NK-92 (cell line): ENCODE data around the gene TOMM22.
"Not testable (repeated sequence)": the region's sequence is repeated elsewhere in the genome, so short reads cannot be mapped to it uniquely, and the experiment has no call there.

Source experiments
- DNase-seq: peaks from one replicate; lab custom pipeline; 2025; ENCODE audit not compliant: unreplicated experiment; lab: John Stamatoyannopoulos, UW

TOMM22 gene

DNA sequence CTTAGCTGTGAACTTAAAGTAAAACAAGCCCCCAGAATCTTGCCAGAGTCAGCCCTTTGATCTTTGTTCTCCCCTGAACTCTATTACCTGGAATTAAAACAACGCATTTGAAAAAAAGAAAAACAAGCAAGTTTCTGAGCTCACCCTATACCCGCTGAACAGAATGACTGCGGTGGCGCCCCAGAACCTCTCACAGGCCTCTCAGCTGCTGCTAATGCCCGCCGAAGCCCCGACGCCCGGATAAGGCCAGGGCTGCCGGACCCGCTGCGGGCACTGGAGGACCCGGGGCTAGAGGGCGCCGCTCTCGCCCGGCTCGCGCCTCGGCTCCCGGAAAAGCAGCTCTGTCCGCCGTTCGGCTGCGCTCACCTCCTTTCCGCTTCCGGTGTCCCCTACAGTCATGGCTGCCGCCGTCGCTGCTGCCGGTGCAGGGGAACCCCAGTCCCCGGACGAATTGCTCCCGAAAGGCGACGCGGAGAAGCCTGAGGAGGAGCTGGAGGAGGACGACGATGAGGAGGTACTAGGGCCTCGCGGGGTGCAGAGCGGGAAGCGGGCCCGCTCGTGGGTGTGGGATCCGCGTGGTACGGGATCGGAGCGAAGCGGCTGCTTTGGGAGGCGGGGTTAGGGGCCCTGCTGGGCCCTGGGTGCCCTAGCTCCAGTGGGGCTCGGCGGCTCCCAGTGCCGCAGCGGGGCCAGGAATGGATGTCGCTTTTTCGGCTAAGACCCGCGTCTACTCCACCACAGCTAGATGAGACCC lies at the start of gene TOMM22:
Gene TOMM22, plus strand, starts transcription at position 376 of the 754 bp plus-strand sequence. Its CDS starts 22 bp downstream, at position 398.
- no peak for DNase-seq

GRCh38 chr22:38632528-38632927 lies 49.2 kb upstream of the TOMM22 start:
- DNase-seq = no peak

DNA sequence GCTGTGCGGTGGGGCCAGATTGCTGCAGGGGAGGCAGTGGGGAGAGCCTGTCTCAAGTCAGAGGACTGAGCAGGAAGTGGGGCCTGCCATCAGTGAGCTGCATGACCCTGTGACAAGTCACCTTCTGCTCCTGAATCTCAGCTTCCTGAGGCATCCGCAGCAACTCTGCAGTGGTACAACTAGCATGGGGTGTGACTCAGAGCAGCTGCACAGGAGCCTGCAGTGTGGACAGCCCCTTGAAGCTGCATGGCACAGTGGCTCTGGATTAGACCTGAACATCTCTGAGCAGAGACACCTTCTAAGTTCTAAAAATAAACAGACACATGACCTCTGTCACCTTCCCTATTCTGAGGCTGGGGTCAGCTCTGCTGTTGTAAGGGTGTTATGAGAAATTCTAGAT lies 43.5 kb upstream of the TOMM22 start:
- no peak for DNase-seq

- DNase-seq = no peak
Measured at GRCh38 chr22:38638728-38639127, 43.0 kb upstream of the TOMM22 start.

DNA sequence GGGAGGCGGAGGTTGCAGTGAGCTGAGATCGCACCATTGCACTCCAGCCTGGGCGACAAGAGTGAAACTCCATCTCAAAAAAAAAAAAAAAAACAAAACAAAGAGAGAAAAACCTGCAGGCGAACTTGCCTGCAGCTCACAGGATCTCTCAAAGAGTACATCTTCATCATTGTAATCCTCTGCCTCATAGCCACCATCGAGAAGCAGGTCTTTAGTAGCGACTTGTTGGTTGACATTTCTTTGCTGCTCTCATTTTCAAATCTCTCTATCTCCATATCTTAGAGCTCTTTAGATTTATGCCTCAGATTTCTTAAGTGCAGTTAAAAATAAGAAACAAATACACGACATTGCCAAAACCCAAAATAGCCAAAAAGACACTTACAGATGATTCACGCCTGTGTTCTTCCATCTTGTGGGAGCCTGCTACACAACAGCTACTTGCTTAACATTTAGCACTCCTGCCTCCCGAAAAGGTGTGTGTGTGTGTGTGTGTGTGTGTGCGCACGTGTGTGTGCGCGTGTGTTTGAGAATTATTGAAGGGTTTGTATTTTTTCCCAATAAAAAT lies 40.2 kb upstream of the TOMM22 start:
- DNase-seq = no peak

DNA sequence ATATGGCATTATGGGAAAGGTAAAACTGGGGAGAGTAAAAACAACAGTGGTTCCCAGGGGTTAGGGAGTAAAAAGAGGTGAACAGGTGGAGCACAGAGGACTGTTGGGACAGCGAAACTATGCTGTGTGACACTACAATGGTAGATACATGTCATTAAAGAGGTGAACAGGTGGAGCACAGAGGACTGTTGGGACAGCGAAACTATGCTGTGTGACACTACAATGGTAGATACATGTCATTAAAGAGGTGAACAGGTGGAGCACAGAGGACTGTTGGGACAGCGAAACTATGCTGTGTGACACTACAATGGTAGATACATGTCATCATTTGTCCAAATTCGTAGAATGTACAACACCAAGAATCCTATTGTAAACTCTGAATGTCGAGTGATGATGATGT lies 37.5 kb upstream of the TOMM22 start:
- DNase-seq = not testable (repeated sequence)

- DNase-seq = no peak
Measured at GRCh38 chr22:38645430-38645829, 36.3 kb upstream of the TOMM22 start.

GRCh38 chr22:38649841-38650522 lies 31.8 kb upstream of the TOMM22 start:
- no peak for DNase-seq

DNA sequence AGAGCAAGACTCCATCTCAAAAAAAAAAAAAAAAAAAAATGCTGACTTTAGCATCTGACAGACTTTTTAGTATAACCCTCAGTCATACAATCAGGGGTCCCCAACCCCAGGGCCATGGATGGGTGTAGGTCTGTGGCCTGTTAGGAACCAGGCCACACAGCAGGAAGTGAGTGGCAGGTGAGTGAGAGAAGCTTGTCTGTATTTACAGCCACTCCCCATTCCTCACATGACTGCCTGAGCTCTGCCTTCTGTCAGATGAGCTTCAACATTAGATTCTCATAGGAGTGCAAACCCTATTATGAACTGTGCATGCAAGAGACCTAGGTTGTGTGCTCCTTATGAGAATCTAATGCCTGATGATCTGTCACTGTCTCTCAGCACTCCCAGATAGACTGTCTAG lies 28.9 kb upstream of the TOMM22 start:
- DNase-seq = no peak

DNA sequence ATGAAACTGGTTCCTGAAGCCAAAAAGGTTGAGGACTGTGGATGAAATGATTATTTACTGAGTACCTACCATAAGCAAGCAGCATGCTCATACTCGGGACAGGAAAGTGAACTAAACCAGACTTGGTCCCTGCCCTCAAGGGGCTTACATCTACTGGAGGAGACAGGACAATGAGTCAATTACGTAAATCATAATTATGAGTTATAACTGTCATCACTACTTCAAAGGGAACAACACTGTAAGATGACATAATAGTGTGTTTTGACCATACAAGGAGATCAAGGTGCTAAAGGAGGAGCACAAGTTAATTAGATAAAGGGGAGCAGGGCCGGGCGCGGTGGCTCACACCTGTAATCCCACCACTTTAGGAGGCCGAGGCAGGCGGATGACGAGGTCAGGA lies 28.0 kb upstream of the TOMM22 start:
- DNase-seq = no peak

DNA sequence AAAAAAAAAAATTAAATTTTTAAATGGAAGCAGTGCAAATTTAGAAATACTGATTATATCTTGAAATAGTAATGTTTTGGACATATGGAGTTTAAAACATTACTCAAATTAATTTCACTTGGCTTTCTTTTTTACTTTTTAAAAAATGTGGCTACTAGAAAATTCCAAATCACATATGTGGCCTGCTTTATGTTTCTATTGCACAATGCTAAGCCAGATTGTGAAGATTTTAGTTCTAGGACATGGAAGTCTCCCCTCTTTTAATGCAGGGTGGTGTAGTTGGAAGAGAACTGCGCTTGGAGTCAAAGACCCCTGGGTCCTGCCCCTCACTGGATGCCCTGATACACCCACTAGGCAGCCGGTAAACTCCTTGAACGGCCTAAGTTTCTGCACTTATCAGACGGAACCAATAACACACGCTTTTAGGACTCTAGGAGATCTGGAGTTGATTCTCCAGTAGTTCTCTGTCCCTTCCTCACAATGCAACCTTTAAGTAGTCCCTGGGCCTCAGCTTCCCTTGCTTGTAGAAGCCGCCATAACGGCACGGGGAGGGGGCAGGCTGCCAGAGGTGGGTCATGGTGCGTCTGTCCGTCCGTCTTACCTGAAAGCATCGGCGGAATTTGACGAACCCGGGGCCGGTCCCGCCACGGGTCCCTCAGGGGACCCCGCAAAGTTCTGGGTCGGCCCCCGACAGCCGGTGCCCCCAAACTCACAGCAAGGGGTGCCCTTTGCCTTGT lies 26.1 kb upstream of the TOMM22 start:
- no peak for DNase-seq

DNA sequence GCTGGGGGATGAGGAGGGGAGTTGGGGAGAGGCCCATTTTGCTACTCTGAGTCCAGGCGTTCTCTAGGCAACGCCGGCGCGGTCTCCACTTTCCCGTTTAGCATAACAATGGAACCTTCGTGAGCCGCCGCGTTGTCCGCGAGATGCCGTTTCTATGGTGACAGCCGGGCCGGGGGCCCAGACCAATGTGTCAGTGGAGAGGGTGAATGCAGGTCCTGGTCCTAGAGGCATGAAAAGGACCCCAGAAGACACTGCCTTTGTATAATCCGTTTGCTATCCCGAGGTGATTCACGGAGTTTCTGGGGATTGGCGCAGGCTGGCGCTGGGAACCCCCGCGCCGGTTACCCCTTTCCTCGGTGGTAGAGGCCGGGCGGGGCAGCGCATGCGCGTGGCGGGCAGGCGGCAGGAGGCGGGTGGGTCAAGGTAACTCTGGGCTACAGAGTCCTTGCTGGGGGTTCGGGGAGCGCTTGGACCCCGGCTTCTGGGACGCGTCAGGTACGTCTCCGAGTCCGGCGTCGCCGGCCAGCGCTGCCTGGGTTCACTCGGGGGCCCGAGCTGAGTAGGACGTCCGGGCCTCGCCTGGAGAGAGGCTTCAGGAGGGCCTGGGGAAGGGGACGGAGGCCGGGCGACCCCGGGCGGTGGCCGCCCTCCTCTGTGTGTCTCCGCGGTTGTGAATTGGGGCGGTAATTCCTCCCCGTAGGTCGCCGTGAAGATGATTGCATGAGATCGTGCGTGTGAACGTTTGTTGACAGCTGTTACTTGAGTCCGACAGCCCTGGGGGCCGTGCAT lies 25.3 kb upstream of the TOMM22 start, which contains the start of the genes CBY1 and FAM227A:
Gene CBY1, plus strand, starts transcription at position 383 of the 789 bp plus-strand sequence. CDS start 11,417 bp downstream, outside the sequence.
Gene FAM227A, minus strand, starts transcription at position 137 of the 789 bp plus-strand sequence. CDS start 6,224 bp downstream, outside the sequence.
- DNase-seq = no peak

GRCh38 chr22:38657045-38657909 lies 24.5 kb upstream of the TOMM22 start:
- DNase-seq = no peak

DNA sequence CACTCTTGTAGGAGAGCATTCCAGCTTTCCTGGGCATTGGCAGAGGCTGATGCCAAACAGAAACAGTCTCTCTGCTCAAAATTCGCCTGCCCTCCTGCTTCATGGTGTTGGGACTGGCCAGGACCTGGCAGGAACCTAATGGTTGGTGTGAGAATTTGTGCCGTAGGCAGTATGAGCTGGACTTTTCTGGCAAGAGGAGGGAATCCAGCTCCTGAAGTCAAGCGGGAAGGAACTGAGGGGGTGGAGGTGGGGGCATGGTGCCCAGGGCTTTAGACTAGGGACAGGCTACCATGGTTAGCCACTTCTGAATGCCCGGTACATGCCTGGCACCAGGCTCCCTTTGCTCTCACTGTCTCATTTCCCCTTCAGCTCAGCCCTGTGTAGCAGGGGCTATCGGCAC lies 6.9 kb upstream of the TOMM22 start:
- DNase-seq = no peak

DNA sequence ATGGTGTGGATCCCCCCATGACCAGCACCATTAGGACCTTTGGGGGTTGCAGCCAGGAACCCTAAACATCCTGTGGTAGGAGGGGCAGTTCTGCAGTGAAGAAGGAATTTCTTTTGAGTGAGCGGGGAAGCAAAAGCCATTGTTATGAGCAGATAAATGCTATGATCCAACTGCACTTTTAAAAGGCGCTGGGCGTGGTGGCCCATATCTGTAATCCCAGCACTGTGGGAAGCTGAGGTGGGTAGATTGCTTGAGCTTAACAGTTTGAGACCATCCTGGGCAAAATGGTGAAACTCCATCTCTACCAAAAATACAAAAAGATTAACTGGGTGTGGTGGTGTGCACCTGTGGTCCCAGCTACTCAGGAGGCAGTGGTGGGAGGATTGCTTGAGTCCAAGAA lies 5.9 kb upstream of the TOMM22 start:
- DNase-seq = no peak

- no peak for DNase-seq
Measured at GRCh38 chr22:38684895-38685294, 3.1 kb downstream of the TOMM22 start.

GRCh38 chr22:38685761-38686160 lies 4.0 kb downstream of the TOMM22 start:
- no peak for DNase-seq

- DNase-seq = no peak
Measured at GRCh38 chr22:38689651-38690050, 7.9 kb downstream of the TOMM22 start.

GRCh38 chr22:38694049-38694448 lies 12.3 kb downstream of the TOMM22 start:
- DNase-seq = no peak

DNA sequence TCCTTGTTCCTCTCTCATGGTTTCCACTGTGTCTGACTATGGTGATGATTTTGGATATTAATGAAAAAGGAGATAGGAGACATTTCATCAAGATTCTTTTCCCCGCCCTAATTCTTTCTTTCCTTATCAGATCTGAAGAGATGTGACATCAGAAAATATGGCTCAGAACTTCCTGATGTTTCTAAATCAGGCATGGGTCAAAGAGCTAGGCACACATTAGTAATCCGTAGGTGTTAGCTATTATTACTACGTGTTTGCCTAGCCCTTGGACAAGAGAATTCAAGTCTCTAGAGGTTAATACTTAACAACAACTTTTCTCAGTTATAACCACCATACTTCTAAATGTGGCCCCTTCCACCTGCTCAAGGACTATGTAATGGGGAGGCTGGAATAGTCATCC lies 13.2 kb downstream of the TOMM22 start:
- DNase-seq = no peak
